Chondrocyte (in vitro differentiated cells): ENCODE measurements around the gene FNDC3A. TPM values are rescaled to one million over a fixed set of nuclear protein-coding genes. Genes with fewer than 3 reads are reported as not detected.
"Not testable (repeated sequence)": the region's sequence is repeated elsewhere in the genome, so short reads cannot be mapped to it uniquely, and the experiment has no call there.

Experiments
- DNase-seq: peaks from one replicate; pipeline ENCODE4 v3.0.0; 2021; ENCODE audit warnings: mixed read lengths, low spot score
- H3K27ac Mint-ChIP-seq: one replicate; pipeline ENCODE4 v1.8.0; 2021; ENCODE audit warnings: mild to moderate bottlenecking, moderate library complexity, mixed read lengths; ENCODE audit not compliant: unreplicated experiment
- H3K27me3 Mint-ChIP-seq: 2 replicates; pipeline ENCODE4 v1.8.0; 2021; ENCODE audit warnings: low read depth, mixed read lengths
- H3K36me3 Mint-ChIP-seq: 2 replicates; pipeline ENCODE4 v1.8.0; 2021; ENCODE audit warnings: low read depth, mixed read lengths
- H3K4me1 Mint-ChIP-seq: 2 replicates; pipeline ENCODE4 v1.8.0; 2021; ENCODE audit warnings: low read depth, mild to moderate bottlenecking, mixed read lengths
- H3K4me3 Mint-ChIP-seq: one replicate; pipeline ENCODE4 v1.8.0; 2021; ENCODE audit warnings: mild to moderate bottlenecking, moderate library complexity, mixed read lengths; ENCODE audit not compliant: unreplicated experiment
- H3K9me3 Mint-ChIP-seq: 2 replicates; pipeline ENCODE4 v1.8.0; 2021; ENCODE audit warnings: low read depth, mixed read lengths
- CTCF ChIP-seq: fragments of 200-600 bp; sonication (generic); IDR thresholded peaks from 2 replicates; pipeline ENCODE4 v1.5.0; 2021; ENCODE audit warnings: antibody characterized with exemption, mild to moderate bottlenecking, moderate library complexity
- total RNA-seq: library from RNA; stranded (reverse); gene quantifications from 3 replicates; pipeline ENCODE4 v1.2.1, GENCODE V29; 2021

Gene FNDC3A
- total RNA-seq, 1 donor from 2014 or later = 34.3 TPM

- Mint-ChIP-seq H3K4me1 (peaks cover 10% of the 10 kb centered on the region), H3K36me3 (peaks cover 15% of the 10 kb centered on the region), H3K27me3 (no peaks in the 10 kb centered on the region), H3K27ac (no peak overlapping the region), H3K9me3 (peaks cover 22% of the 10 kb centered on the region), H3K4me3 (no peak overlapping the region)
- no peak for TF ChIP-seq CTCF
- DNase-seq = no peak
Observed at GRCh38 chr13:48998641-48999292, 23.1 kb downstream of the FNDC3A start.

- H3K4me1 Mint-ChIP-seq = peaks cover 3% of the 10 kb centered on the region
- TF ChIP-seq CTCF = no peak
- no peaks in the 10 kb centered on the region for H3K27me3 Mint-ChIP-seq
- no peak for DNase-seq
- peaks cover 22% of the 10 kb centered on the region for H3K9me3 Mint-ChIP-seq
- no peak overlapping the region for H3K4me3 Mint-ChIP-seq
- no peak overlapping the region for H3K27ac Mint-ChIP-seq
- peaks cover 15% of the 10 kb centered on the region for H3K36me3 Mint-ChIP-seq
Observed at GRCh38 chr13:49000247-49000646, 24.5 kb downstream of the FNDC3A start.

- Mint-ChIP-seq H3K4me1 (peaks cover 16% of the 10 kb centered on the region), H3K9me3 (peaks cover 14% of the 10 kb centered on the region)
- H3K27me3 Mint-ChIP-seq, H3K36me3 Mint-ChIP-seq, H3K4me3 Mint-ChIP-seq, H3K27ac Mint-ChIP-seq, DNase-seq: not testable (repeated sequence)
Observed at GRCh38 chr13:49018986-49019635, 43.4 kb downstream of the FNDC3A start.

- no peak overlapping the region for H3K4me3 Mint-ChIP-seq
- H3K27me3 Mint-ChIP-seq = no peaks in the 10 kb centered on the region
- peaks cover 7% of the 10 kb centered on the region for H3K36me3 Mint-ChIP-seq
- H3K4me1 Mint-ChIP-seq = peaks cover 16% of the 10 kb centered on the region
- no peak for DNase-seq
- H3K9me3 Mint-ChIP-seq = peaks cover 18% of the 10 kb centered on the region
- TF ChIP-seq CTCF = no peak
- no peak overlapping the region for H3K27ac Mint-ChIP-seq
Observed at GRCh38 chr13:49020328-49020727, 44.6 kb downstream of the FNDC3A start.

GRCh38 chr13:49020940-49021553 lies 45.3 kb downstream of the FNDC3A start:
- Mint-ChIP-seq H3K4me1 (peaks cover 16% of the 10 kb centered on the region), H3K36me3 (peaks cover 7% of the 10 kb centered on the region), H3K27me3 (no peaks in the 10 kb centered on the region), H3K27ac (no peak overlapping the region), H3K9me3 (peaks cover 18% of the 10 kb centered on the region), H3K4me3 (no peak overlapping the region)
- DNase-seq = no peak
- TF ChIP-seq CTCF = no peak
